HFF-Myc (cell line): Measurements from ENCODE around the gene TMEM165.
"Not testable (repeated sequence)": the region's sequence is repeated elsewhere in the genome, so short reads cannot be mapped to it uniquely, and the experiment has no call there.

Experiments used
- DNase-seq: peaks from one replicate; pipeline ENCODE4 v3.0.0-alpha.2; 2011; ENCODE audit warnings: low read depth; ENCODE audit errors: extremely low read depth
- H3K4me3 ChIP-seq: replicated peaks from 2 replicates; pipeline ENCODE4 v1.5.1; 2011; ENCODE audit warnings: low read depth, mild to moderate bottlenecking, control low read depth, low read length
- CTCF ChIP-seq: IDR thresholded peaks from 2 replicates; pipeline ENCODE4 v1.5.1; 2012; ENCODE audit warnings: mild to moderate bottlenecking, low read depth, low read length, control low read depth; ENCODE audit errors: missing control alignments

TMEM165 gene

GRCh38 chr4:55395529-55396307 lies at the start of gene TMEM165:
TMEM165 (plus strand) TSS chr4:55395957; CDS start chr4:55396190, 233 bp downstream.
- H3K4me3 ChIP-seq = peak within 1 kb of the TSS; percentile 71
- TF ChIP-seq CTCF = no peak
- no peak for DNase-seq

- H3K4me3 ChIP-seq = peak within 1 kb of the TSS; percentile 59
- no peak for DNase-seq
- TF ChIP-seq CTCF = peak; percentile 67
Measured at GRCh38 chr4:55345980-55346850, 49.5 kb upstream of the TMEM165 start, which contains the start of gene SRD5A3. SRD5A3 (plus strand) TSS chr4:55346242; CDS start chr4:55346337, 95 bp downstream.

GRCh38 chr4:55346851-55347255 lies 48.9 kb upstream of the TMEM165 start:
- H3K4me3 ChIP-seq = peak overlapping the region; percentile 59
- DNase-seq = no peak
- TF ChIP-seq CTCF = no peak

- H3K4me3 ChIP-seq = no peak overlapping the region
- no peak for DNase-seq
- TF ChIP-seq CTCF = no peak
Measured at GRCh38 chr4:55347610-55348228, 48.0 kb upstream of the TMEM165 start.

- TF ChIP-seq CTCF = no peak
- H3K4me3 ChIP-seq = no peak overlapping the region
Measured at GRCh38 chr4:55348466-55348865, 47.3 kb upstream of the TMEM165 start.

GRCh38 chr4:55350870-55351269 lies 44.9 kb upstream of the TMEM165 start:
- H3K4me3 ChIP-seq, DNase-seq: not testable (repeated sequence)

More at GRCh38 chr4:55348466-55348865, 47.3 kb upstream of the TMEM165 start:
- no peak for DNase-seq
